ENCODE data around the gene USH1G. TPM values are rescaled to one million over a fixed set of nuclear protein-coding genes. Genes with fewer than 3 reads are reported as not detected.

Gene USH1G
- total RNA-seq, 1 donor from 2014 or later, result 0.14 TPM

DNA sequence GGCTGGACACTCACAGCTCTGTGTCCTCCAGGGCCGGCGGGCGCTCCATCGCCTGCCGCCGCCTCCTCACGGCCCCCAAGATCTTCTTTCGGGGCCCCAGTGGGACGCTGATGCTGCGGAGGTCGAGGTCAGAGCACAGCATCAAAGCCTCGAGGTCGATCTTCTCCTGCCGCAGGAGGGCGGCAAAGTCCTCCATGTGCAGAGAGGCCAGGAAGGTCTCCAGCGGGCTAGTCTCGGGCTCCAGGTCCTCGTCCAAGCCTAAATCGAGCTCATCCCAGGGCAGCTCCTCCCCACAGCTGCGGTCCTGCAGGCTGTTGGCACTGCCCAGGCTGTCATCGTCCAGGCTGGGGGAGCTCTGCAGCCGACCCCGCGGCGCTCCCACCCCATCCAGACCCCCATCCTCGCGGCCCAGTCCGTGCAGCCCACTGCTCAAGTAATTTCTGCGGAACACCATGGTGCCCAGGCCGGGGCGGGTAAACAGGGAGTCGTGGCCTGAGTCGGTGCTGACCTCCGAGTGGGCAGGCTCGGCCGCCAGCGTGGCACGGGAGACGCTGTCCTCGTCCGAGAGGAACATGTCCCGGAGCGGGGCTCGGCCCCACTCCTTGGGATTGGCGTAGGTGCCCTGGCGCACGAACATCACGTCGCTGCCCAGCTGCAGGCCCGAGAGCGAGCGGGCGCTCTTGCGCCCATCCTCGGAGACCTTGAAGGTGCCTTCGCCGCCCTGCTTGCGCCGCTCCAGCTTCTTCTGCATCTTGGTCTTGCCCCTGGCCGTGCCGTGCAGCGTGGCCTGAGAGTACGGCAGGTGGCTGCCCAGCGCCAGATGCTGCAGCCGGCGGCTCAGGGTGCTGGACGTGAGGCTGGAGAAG is 3.4 kb downstream of the USH1G start:
- no peak overlapping the region for H3K27ac ChIP-seq (ENCODE audit: low read depth, low read length)
- Mint-ChIP-seq H3K9me3 (ENCODE audit: unreplicated experiment) (no peaks in the 10 kb centered on the region), H3K36me3 (ENCODE audit: low read depth, unreplicated experiment) (no peaks in the 10 kb centered on the region), H3K4me1 (ENCODE audit: low read depth, unreplicated experiment) (no peaks in the 10 kb centered on the region), H3K27ac (ENCODE audit: unreplicated experiment) (no peak overlapping the region), H3K27me3 (ENCODE audit: low read depth, unreplicated experiment) (peaks cover 38% of the 10 kb centered on the region), H3K4me3 (ENCODE audit: unreplicated experiment) (no peak overlapping the region)
- H3K4me1 ChIP-seq (ENCODE audit: insufficient read depth, low read length), result no peaks in the 10 kb centered on the region
- no peak overlapping the region for H3K9ac ChIP-seq (ENCODE audit: low read length)
- no peaks in the 10 kb centered on the region for H3K9me3 ChIP-seq (ENCODE audit: insufficient read depth, low read depth, low read length)
- peaks cover 28% of the 10 kb centered on the region for H3K27me3 ChIP-seq (ENCODE audit: insufficient read depth, low read length)
- no peak overlapping the region for H2AFZ ChIP-seq (ENCODE audit: low read depth, low read length)
- no peak overlapping the region for H3K4me2 ChIP-seq (ENCODE audit: low read length)
- FAIRE-seq (no peak), DNase-seq (ENCODE audit: low read depth) (no peak)
- no peak overlapping the region for H3K4me3 ChIP-seq (ENCODE audit: insufficient read depth, low read depth, low read length)
- no peaks in the 10 kb centered on the region for H3K79me2 ChIP-seq (ENCODE audit: insufficient read depth, low read length)
- no peaks in the 10 kb centered on the region for H3K36me3 ChIP-seq (ENCODE audit: insufficient read depth, low read length)
- no peaks in the 10 kb centered on the region for H4K20me1 ChIP-seq (ENCODE audit: insufficient read depth, low read length)
- TF ChIP-seq EZH2 (IDR thresholded peaks at IDR 0.05; ENCODE audit: insufficient read depth, low read length), result no peak
- TF ChIP-seq, protein P1, sequence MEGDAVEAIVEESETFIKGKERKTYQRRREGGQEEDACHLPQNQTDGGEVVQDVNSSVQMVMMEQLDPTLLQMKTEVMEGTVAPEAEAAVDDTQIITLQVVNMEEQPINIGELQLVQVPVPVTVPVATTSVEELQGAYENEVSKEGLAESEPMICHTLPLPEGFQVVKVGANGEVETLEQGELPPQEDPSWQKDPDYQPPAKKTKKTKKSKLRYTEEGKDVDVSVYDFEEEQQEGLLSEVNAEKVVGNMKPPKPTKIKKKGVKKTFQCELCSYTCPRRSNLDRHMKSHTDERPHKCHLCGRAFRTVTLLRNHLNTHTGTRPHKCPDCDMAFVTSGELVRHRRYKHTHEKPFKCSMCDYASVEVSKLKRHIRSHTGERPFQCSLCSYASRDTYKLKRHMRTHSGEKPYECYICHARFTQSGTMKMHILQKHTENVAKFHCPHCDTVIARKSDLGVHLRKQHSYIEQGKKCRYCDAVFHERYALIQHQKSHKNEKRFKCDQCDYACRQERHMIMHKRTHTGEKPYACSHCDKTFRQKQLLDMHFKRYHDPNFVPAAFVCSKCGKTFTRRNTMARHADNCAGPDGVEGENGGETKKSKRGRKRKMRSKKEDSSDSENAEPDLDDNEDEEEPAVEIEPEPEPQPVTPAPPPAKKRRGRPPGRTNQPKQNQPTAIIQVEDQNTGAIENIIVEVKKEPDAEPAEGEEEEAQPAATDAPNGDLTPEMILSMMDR (IDR thresholded peaks at IDR 0.05; ENCODE audit: insufficient read depth, low read depth, low read length), result no peak

GRCh38 chr17:74918906-74919305 is 4.1 kb downstream of the USH1G start:
- H3K27me3 Mint-ChIP-seq (ENCODE audit: low read depth, unreplicated experiment), result peaks cover 36% of the 10 kb centered on the region
- peaks cover 2% of the 10 kb centered on the region for H3K9me3 Mint-ChIP-seq (ENCODE audit: unreplicated experiment)
- Histone ChIP-seq H3K9ac (ENCODE audit: low read length) (no peak overlapping the region), H3K27me3 (ENCODE audit: insufficient read depth, low read length) (peaks cover 20% of the 10 kb centered on the region), H3K27ac (ENCODE audit: low read depth, low read length) (no peak overlapping the region), H3K79me2 (ENCODE audit: insufficient read depth, low read length) (no peaks in the 10 kb centered on the region), H3K4me3 (ENCODE audit: insufficient read depth, low read depth, low read length) (no peak overlapping the region), H3K36me3 (ENCODE audit: insufficient read depth, low read length) (no peaks in the 10 kb centered on the region), H3K9me3 (ENCODE audit: insufficient read depth, low read depth, low read length) (no peaks in the 10 kb centered on the region), H4K20me1 (ENCODE audit: insufficient read depth, low read length) (no peaks in the 10 kb centered on the region), H2AFZ (ENCODE audit: low read depth, low read length) (no peak overlapping the region), H3K4me2 (ENCODE audit: low read length) (no peak overlapping the region), H3K4me1 (ENCODE audit: insufficient read depth, low read length) (no peaks in the 10 kb centered on the region)
- peak overlapping the region; percentile 69 for H3K27ac Mint-ChIP-seq (ENCODE audit: unreplicated experiment)
- TF ChIP-seq EZH2 (IDR thresholded peaks at IDR 0.05; ENCODE audit: insufficient read depth, low read length), result no peak
- TF ChIP-seq, protein P1 (IDR thresholded peaks at IDR 0.05; ENCODE audit: insufficient read depth, low read depth, low read length), result no peak
- H3K36me3 Mint-ChIP-seq (ENCODE audit: low read depth, unreplicated experiment), result no peaks in the 10 kb centered on the region
- DNase-seq (ENCODE audit: low read depth), result no peak
- no peak overlapping the region for H3K4me3 Mint-ChIP-seq (ENCODE audit: unreplicated experiment)
- H3K4me1 Mint-ChIP-seq (ENCODE audit: low read depth, unreplicated experiment), result no peaks in the 10 kb centered on the region
- FAIRE-seq, result no peak

GRCh38 chr17:74917430-74917829 is 5.6 kb downstream of the USH1G start:
- Histone ChIP-seq H3K27ac (ENCODE audit: low read depth, low read length) (no peak overlapping the region), H4K20me1 (ENCODE audit: insufficient read depth, low read length) (no peaks in the 10 kb centered on the region), H3K4me2 (ENCODE audit: low read length) (no peak overlapping the region), H3K79me2 (ENCODE audit: insufficient read depth, low read length) (no peaks in the 10 kb centered on the region), H2AFZ (ENCODE audit: low read depth, low read length) (no peak overlapping the region), H3K4me3 (ENCODE audit: insufficient read depth, low read depth, low read length) (no peak overlapping the region), H3K9me3 (ENCODE audit: insufficient read depth, low read depth, low read length) (no peaks in the 10 kb centered on the region), H3K36me3 (ENCODE audit: insufficient read depth, low read length) (no peaks in the 10 kb centered on the region), H3K4me1 (ENCODE audit: insufficient read depth, low read length) (no peaks in the 10 kb centered on the region), H3K27me3 (ENCODE audit: insufficient read depth, low read length) (peaks cover 13% of the 10 kb centered on the region), H3K9ac (ENCODE audit: low read length) (no peak overlapping the region)
- no peak for DNase-seq (ENCODE audit: low read depth)
- H3K4me1 Mint-ChIP-seq (ENCODE audit: low read depth, unreplicated experiment), result no peaks in the 10 kb centered on the region
- TF ChIP-seq, protein P1 (IDR thresholded peaks at IDR 0.05; ENCODE audit: insufficient read depth, low read depth, low read length), result no peak
- no peak for TF ChIP-seq EZH2 (IDR thresholded peaks at IDR 0.05; ENCODE audit: insufficient read depth, low read length)
- peaks cover 30% of the 10 kb centered on the region for H3K27me3 Mint-ChIP-seq (ENCODE audit: low read depth, unreplicated experiment)
- H3K36me3 Mint-ChIP-seq (ENCODE audit: low read depth, unreplicated experiment), result no peaks in the 10 kb centered on the region
- no peak overlapping the region for H3K4me3 Mint-ChIP-seq (ENCODE audit: unreplicated experiment)
- H3K27ac Mint-ChIP-seq (ENCODE audit: unreplicated experiment), result no peak overlapping the region
- no peak for FAIRE-seq
- peaks cover 7% of the 10 kb centered on the region for H3K9me3 Mint-ChIP-seq (ENCODE audit: unreplicated experiment)

Data from astrocyte (in vitro differentiated cells and primary cell).